Keratinocyte (primary cell): ENCODE data around the gene HEMK1. TPM values are rescaled to one million over a fixed set of nuclear protein-coding genes. Genes with fewer than 3 reads are reported as not detected.

ENCODE experiments used
- DNase-seq: peaks from one replicate; pipeline ENCODE4 v3.0.0-alpha.2; 2011; ENCODE audit warnings: low read depth, missing footprints, low spot score
- FAIRE-seq: peaks from 2 replicates; lab custom pipeline; 2011; peaks lifted over from hg19 to GRCh38; lab: Jason Lieb, UNC
- H2AFZ ChIP-seq: 2 replicates; pipeline ENCODE4 v1.6.0; 2012; ENCODE audit warnings: low read length, control low read depth, inconsistent platforms; ENCODE audit not compliant: control insufficient read depth
- H3K27ac ChIP-seq: 2 replicates; pipeline ENCODE4 v1.5.1; 2011; ENCODE audit warnings: low read length; ENCODE audit not compliant: control insufficient read depth, insufficient read depth
- H3K27me3 ChIP-seq: 3 replicates; pipeline ENCODE4 v1.6.0; 2011; ENCODE audit warnings: low read length; ENCODE audit not compliant: control insufficient read depth, insufficient read depth; ENCODE audit errors: extremely low read depth
- H3K36me3 ChIP-seq, 2 experiments: 2 replicates in 1 of 2; 3 replicates in 1 of 2; pipeline ENCODE4 v1.5.1; 2011; ENCODE audit warnings: low read length in 2 of 2, mild to moderate bottlenecking in 1 of 2; ENCODE audit not compliant: control insufficient read depth in 2 of 2, insufficient read depth in 2 of 2; ENCODE audit errors: extremely low read depth in 1 of 2
- H3K4me1 ChIP-seq: 3 replicates; pipeline ENCODE4 v1.5.1; 2011; ENCODE audit warnings: low read length; ENCODE audit not compliant: control insufficient read depth, insufficient read depth; ENCODE audit errors: extremely low read depth
- H3K4me2 ChIP-seq: 3 replicates; pipeline ENCODE4 v1.6.0; 2011; ENCODE audit warnings: low read depth, low read length; ENCODE audit not compliant: control insufficient read depth, insufficient read depth; ENCODE audit errors: extremely low read depth
- H3K4me3 ChIP-seq, 3 experiments: fragments of 200-600 bp in 1 of 3; sonication (generic) in 1 of 3; 2 replicates in 2 of 3; 3 replicates in 1 of 3; pipeline ENCODE4 v1.5.1; 2011 to 2016; ENCODE audit warnings: low read length in 3 of 3, mild to moderate bottlenecking in 3 of 3, control low read depth in 2 of 3, inconsistent platforms in 1 of 3, low read depth in 1 of 3, mixed read lengths in 1 of 3, mixed run types in 1 of 3, moderate library complexity in 1 of 3; ENCODE audit not compliant: control insufficient read depth in 2 of 3, insufficient read depth in 2 of 3; ENCODE audit errors: extremely low read depth in 1 of 3
- H3K79me2 ChIP-seq: 2 replicates; pipeline ENCODE4 v1.6.0; 2012; ENCODE audit warnings: low read length; ENCODE audit not compliant: control insufficient read depth, insufficient read depth
- H3K9ac ChIP-seq: 3 replicates; pipeline ENCODE4 v1.6.0; 2011; ENCODE audit warnings: low read length; ENCODE audit not compliant: control insufficient read depth, insufficient read depth; ENCODE audit errors: extremely low read depth
- H3K9me1 ChIP-seq: 3 replicates; pipeline ENCODE4 v1.6.0; 2011; ENCODE audit warnings: low read length; ENCODE audit not compliant: control insufficient read depth, insufficient read depth; ENCODE audit errors: extremely low read depth
- H3K9me3 ChIP-seq: 2 replicates; pipeline ENCODE4 v1.5.1; 2012; ENCODE audit warnings: low read depth, low read length; ENCODE audit not compliant: control insufficient read depth
- H4K20me1 ChIP-seq: 3 replicates; pipeline ENCODE4 v1.6.0; 2011; ENCODE audit warnings: low read length; ENCODE audit not compliant: control insufficient read depth, insufficient read depth; ENCODE audit errors: extremely low read depth
- EZH2 ChIP-seq: IDR thresholded peaks from one replicate; pipeline ENCODE4 v1.6.1; 2012; ENCODE audit warnings: inconsistent platforms, mild to moderate bottlenecking, low read length, moderate library complexity
- dilution Hi-C: fragments of 300-500 bp; cut with MboI; formaldehyde crosslinking; loops from one replicate; pipeline ENCODE4 v1.7.0; 2020; ENCODE audit warnings: low sequenced_read_pairs; ENCODE audit not compliant: extremely low pct_ligation_motif_present
- polyA plus RNA-seq, 5 experiments: library from polyadenylated mRNA; depleted of rRNA in 3 of 5; stranded (reverse) in 3 of 5; stranded (forward) in 1 of 5; unstranded in 1 of 5; fragments of >200 nt; gene quantifications; 1 replicate in 1 of 5; 2 replicates in 3 of 5; 3 replicates in 1 of 5; pipeline versions ENCODE4 v1.2.1 to v1.2.3, GENCODE V29; 2011 to 2012; ENCODE audit warnings: missing spikeins in 2 of 5, low read depth in 1 of 5, low replicate concordance in 1 of 5
- TF ChIP-seq, protein P1 (sequence below), 3 experiments: IDR thresholded peaks in 1 of 3; conservative IDR thresholded peaks in 1 of 3; optimal IDR thresholded peaks in 1 of 3; 2 replicates in 2 of 3; 3 replicates in 1 of 3; pipeline versions ENCODE3 to v1.5.1; 2011; ENCODE audit warnings: low read length in 3 of 3, mild to moderate bottlenecking in 3 of 3, moderate library complexity in 2 of 3, control low read depth in 1 of 3, inconsistent platforms in 1 of 3; ENCODE audit not compliant: insufficient read depth in 2 of 3; ENCODE audit errors: extremely low read depth in 1 of 3

The HEMK1 gene
- polyA plus RNA-seq, 1 donor (not counting 4 experiments of a cell fraction or from before 2014, with no cell fraction given), result 13.0 TPM

DNA sequence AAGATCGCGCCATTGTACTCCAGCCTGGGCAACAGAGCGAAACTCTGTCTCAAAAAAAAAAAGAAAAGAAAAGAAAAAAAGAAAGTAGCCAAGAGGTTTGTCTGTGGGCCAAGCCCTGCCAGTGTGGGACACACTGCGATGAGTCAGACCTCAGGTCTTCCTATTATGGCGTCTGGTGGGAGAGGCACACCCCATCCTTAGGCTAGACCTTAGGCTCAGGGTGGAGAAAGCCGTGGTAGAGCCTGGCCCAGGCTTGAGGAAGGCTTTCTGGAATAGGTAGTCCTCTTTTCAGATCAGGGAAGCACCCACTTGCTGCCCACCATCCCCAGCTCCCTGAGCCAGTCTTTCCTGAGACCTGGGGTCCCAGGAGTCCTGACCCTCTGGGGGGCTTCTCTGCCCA, 6.0 kb downstream of the HEMK1 start:
- peaks cover 14 to 25% of the 10 kb centered on the region in 2 experiments for H3K36me3 ChIP-seq
- no peak overlapping the region for H3K4me2 ChIP-seq
- H4K20me1 ChIP-seq, result no peaks in the 10 kb centered on the region
- no peaks in the 10 kb centered on the region for H3K9me1 ChIP-seq
- H3K9me3 ChIP-seq, result no peaks in the 10 kb centered on the region
- no peak for TF ChIP-seq EZH2
- TF ChIP-seq, protein P1, sequence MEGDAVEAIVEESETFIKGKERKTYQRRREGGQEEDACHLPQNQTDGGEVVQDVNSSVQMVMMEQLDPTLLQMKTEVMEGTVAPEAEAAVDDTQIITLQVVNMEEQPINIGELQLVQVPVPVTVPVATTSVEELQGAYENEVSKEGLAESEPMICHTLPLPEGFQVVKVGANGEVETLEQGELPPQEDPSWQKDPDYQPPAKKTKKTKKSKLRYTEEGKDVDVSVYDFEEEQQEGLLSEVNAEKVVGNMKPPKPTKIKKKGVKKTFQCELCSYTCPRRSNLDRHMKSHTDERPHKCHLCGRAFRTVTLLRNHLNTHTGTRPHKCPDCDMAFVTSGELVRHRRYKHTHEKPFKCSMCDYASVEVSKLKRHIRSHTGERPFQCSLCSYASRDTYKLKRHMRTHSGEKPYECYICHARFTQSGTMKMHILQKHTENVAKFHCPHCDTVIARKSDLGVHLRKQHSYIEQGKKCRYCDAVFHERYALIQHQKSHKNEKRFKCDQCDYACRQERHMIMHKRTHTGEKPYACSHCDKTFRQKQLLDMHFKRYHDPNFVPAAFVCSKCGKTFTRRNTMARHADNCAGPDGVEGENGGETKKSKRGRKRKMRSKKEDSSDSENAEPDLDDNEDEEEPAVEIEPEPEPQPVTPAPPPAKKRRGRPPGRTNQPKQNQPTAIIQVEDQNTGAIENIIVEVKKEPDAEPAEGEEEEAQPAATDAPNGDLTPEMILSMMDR (optimal IDR thresholded peaks at IDR 0.05 in 1 of 3, IDR thresholded peaks at IDR 0.05 in 1 of 3, conservative IDR thresholded peaks at IDR 0.05 in 1 of 3; ENCODE audit: extremely low read depth in 1 of 3, insufficient read depth in 2 of 3, low read length in 3 of 3), result no peak
- no peak for FAIRE-seq
- H3K79me2 ChIP-seq, result no peaks in the 10 kb centered on the region
- H3K27ac ChIP-seq, result no peak overlapping the region
- H3K4me1 ChIP-seq, result peaks cover 9% of the 10 kb centered on the region
- DNase-seq, result no peak
- no peaks in the 10 kb centered on the region for H3K27me3 ChIP-seq
- H3K4me3 ChIP-seq, result no peak overlapping the region
- no peak overlapping the region for H3K9ac ChIP-seq
- no peak overlapping the region for H2AFZ ChIP-seq
- dilution Hi-C loops, result no loop called here

DNA sequence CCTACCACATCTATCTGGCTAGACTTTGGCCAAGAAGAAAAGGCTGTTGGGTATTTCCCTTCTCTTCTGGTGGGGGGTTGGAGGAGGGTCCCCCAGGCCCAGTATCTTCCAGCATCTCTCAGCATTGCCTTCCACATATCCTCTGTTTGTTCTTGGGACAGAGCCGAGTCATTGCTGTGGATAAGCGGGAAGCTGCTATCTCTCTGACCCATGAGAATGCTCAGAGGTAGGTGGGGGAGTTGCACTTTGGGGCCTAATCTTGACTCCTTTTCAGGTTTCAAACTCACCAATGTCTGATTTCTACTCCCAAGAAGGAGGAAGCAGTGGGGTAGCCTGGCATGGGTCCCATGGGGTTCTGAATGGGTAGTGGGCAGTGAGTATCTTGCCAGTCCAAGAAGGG, 8.0 kb downstream of the HEMK1 start:
- Histone ChIP-seq H3K9me3 (no peaks in the 10 kb centered on the region), H4K20me1 (no peaks in the 10 kb centered on the region), H3K9me1 (no peaks in the 10 kb centered on the region), H3K4me1 (peaks cover 7% of the 10 kb centered on the region), H2AFZ (no peak overlapping the region), H3K36me3 (peaks cover 23 to 32% of the 10 kb centered on the region in 2 experiments), H3K27ac (no peak overlapping the region), H3K27me3 (no peaks in the 10 kb centered on the region), H3K4me3 (no peak overlapping the region), H3K9ac (no peak overlapping the region), H3K79me2 (no peaks in the 10 kb centered on the region), H3K4me2 (no peak overlapping the region)
- no peak for FAIRE-seq
- TF ChIP-seq, protein P1 (optimal IDR thresholded peaks at IDR 0.05 in 1 of 3, IDR thresholded peaks at IDR 0.05 in 1 of 3, conservative IDR thresholded peaks at IDR 0.05 in 1 of 3; ENCODE audit: extremely low read depth in 1 of 3, insufficient read depth in 2 of 3, low read length in 3 of 3), result no peak
- TF ChIP-seq EZH2, result no peak
- dilution Hi-C loops, result no loop called here
- no peak for DNase-seq
